CD4-positive, alpha-beta T cell treated with Interleukin-17A for 4 hours (primary cell): Measurements from ENCODE around the gene PEX11G.

ENCODE experiments used
- DNase-seq: peaks from one replicate; pipeline ENCODE4 v3.0.0-alpha.2; 2020; ENCODE audit warnings: mixed read lengths

Gene PEX11G

DNA sequence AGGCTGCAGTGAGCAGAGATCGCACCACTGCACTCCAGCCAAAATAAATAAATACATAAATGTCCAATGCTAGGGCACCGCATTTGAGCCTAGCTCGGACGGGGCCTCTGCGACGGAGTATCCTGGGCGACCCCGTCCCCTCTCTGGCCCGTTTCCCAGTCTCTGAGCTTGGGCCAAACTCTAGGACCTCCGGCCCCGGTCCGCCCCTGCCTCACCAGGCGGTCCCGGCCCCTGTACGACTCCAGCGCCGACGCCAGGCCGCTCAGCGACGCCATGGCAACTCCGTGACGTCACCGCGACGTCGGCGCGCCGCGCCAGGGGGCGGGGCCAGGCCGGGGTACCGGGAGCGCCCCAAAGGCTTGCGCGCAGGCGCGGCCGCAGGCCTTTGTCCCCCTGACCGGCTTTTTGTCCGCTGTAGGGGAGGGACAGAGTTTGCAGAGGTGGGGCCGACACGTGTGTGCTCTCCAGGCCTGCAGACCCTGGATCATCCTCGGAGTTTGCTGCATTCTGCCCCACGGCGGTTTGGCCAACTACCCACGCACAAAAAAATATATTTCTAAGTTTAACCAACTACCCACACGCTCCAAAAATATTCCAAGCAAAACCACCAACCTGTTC is at the start of gene PEX11G:
Gene PEX11G, minus strand, starts transcription at position 300 of the 618 bp plus-strand sequence. Its CDS starts 25 bp downstream, at position 275.
- peak; percentile 92 for DNase-seq

- DNase-seq: no peak
Measured at GRCh38 chr19:7535998-7536695, 47.3 kb upstream of the PEX11G start.

GRCh38 chr19:7535047-7535997 is 46.5 kb upstream of the PEX11G start, which contains the start of gene PNPLA6:
TSS of gene PNPLA6 (plus strand) at chr19:7535717. CDS start at chr19:7535789, 72 bp downstream.
- DNase-seq: peak; percentile 94

- DNase-seq: peak; percentile 48
Measured at GRCh38 chr19:7534531-7535046, 45.8 kb upstream of the PEX11G start.

- DNase-seq: peak; percentile 89
Measured at GRCh38 chr19:7533925-7534480, 45.2 kb upstream of the PEX11G start.

DNA sequence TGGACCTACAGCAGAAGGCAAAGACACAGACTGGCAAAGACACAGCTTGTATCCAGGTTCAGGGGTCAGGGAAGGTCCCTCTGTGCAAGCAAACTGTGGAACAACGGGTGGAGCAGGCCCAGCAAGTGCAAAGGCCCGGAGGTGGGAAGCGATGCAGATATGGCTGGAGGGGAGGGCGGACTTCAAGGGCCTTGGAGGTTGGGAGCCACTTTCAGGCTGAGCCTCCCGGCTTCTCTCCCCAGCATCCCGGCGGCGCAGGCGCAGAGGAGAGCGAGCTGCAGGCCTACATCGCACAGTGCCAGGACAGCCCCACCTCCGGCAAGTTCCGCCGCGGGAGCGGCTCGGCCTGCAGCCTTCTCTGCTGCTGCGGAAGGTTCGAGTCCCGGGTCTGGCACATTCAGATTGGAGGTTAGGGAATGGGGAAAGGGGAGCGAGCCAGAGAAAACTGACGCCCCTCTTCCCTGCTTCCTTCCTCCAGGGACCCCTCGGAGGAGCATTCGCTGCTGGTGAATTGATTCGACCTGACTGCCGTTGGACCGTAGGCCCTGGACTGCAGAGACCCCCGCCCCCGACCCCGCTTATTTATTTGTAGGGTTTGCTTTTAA is 44.5 kb upstream of the PEX11G start:
- DNase-seq: no peak

- DNase-seq: no peak
Measured at GRCh38 chr19:7529610-7530490, 41.0 kb upstream of the PEX11G start.

DNA sequence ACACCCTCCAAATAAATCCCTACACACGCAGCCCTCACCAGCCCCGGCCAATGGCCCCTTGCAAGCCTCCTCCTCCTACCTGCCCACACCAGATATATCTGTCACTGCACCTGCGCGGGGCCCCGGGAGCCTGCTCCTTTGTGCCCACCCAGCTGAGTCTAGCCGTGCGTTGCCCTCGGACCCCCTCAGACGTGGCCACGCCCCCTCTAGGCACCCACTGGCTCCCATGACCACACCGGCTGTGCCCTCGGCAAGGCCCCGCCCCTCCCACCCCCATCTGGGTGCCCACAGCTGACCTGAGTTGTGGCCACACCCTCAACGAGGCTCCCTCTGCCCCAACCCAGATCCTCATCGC is 40.4 kb upstream of the PEX11G start:
- DNase-seq: no peak

- no peak for DNase-seq
Measured at GRCh38 chr19:7528522-7529245, 39.8 kb upstream of the PEX11G start.

- DNase-seq: no peak
Measured at GRCh38 chr19:7528192-7528519, 39.3 kb upstream of the PEX11G start.

- DNase-seq: no peak
Measured at GRCh38 chr19:7527516-7528191, 38.8 kb upstream of the PEX11G start.

DNA sequence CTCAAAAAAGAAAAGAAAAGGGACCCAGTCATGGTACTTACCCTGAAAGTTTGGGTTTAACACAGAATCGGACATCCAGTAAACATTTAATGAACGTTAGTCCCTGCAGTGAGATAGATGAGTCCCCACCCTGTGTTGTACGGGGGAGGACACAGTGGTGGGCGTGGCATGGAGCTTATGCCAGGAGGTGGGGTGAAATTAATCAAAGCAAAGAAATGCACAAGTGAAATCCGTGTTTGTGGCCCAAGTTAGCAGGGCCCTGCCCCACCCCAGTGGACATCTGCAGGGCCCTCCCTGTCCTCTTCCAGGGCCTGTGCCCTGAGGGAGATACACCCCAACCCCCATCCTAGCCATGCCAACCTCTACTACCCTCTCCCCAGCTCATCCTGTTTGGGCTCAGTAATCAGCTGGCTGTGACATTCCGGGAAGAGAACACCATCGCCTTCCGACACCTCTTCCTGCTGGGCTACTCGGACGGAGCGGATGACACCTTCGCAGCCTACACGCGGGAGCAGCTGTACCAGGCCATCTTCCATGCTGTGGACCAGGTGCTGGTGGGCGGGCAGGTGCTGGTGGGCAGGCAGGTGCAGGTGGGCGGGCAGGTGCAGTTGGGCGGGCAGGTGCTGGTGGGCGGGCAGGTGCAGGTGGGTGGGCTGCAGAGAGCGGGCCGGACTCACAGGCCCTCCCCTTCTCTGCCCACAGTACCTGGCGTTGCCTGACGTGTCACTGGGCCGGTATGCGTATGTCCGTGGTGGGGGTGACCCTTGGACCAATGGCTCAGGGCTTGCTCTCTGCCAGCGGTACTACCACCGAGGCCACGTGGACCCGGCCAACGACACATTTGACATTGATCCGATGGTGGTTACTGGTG is 37.5 kb upstream of the PEX11G start:
- DNase-seq: no peak

DNA sequence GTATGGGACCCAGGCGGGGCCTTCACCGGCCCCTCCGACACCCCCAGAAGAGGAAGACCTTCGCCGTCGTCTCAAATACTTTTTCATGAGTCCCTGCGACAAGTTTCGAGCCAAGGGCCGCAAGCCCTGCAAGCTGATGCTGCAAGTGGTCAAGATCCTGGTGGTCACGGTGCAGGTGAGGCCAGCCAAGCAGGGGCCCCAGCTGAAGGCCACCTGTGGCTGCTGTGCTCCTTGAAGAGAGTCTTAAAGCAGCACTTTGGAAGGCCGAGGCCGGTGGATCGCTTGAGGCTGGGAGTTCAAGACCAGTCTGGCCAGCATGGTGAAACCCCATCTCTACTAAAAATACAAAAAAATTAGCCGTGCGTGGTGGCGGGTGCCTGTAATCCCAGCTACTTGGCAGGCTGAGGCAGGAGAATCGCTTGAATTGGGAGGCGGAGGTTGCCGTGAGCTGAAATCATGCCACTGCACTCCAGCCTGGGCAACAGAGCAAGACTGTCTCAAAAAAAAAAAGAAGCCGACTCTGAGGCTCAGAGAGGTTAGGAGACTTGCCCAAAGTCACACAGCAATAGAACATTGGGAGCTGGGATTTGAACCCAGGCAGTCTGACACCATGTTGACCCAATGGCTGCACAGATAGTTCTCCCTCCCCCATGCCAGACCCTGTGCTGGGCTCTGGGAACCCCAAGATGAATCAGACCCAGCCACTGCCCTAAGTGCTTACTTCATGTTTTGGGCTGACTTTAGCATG is 36.3 kb upstream of the PEX11G start:
- DNase-seq: no peak

GRCh38 chr19:7524523-7524922 is 35.7 kb upstream of the PEX11G start:
- DNase-seq: no peak

- DNase-seq: no peak
Measured at GRCh38 chr19:7522923-7523667, 34.3 kb upstream of the PEX11G start.

- DNase-seq: peak; percentile 100
Measured at GRCh38 chr19:7522072-7522922, 33.5 kb upstream of the PEX11G start, which contains the start of gene MCOLN1. TSS of gene MCOLN1 (plus strand) at chr19:7522624. CDS start at chr19:7522751, 127 bp downstream.
